ENCODE data around the gene IL1RAPL2.

The IL1RAPL2 gene

DNA sequence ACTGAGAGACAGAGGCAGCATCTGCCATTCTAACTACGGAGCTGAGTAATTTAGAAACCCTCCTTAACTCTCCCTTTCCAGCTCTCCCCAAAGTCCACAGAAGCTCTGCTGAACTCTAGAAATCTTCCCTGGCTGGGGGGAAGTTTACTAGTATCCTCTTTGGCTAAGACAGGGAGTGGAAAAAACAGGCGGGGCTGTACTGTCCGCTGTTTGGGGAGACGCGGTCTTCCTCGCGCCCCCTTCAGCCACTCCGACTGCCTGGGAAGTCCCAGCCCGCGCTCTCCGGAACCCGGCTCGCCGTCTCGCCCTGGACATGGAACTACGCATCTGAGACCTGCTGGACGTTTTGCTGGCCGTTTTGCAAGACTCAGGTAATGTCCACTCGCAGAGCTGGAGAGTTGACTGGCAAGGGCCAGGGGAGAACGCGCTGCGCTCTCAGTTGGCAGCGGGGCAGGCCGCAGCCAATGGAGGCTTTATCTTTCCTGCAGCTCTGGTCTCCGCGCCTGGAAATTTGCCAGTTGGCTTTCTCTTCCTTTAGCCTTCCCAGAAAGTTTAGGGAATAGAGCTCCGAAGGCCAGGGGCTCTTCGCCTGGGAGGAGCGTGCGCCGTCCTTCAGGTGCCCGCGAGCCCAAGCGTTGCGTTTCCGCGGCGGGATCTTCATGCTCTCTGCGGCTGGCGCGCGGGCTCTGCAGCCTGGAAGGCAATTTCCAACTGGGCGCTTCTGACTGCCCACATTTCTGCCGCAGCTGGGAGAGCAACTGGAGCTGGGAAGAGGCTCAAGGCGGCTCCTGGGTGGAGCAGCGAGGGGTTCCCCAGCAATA lies 892 bp downstream of the IL1RAPL2 start:
- Histone ChIP-seq H3K4me1 (ENCODE audit: control insufficient read depth, insufficient read depth, low read length) (no peaks in the 10 kb centered on the region), H3K36me3 (ENCODE audit: control insufficient read depth in 2 of 2, insufficient read depth in 1 of 2, low read length in 2 of 2) (no peaks in the 10 kb centered on the region), H3K9me3 (ENCODE audit: control insufficient read depth, insufficient read depth, low read depth, low read length) (no peaks in the 10 kb centered on the region; the same call in 1 of the 2 replicates), H3K4me3 (ENCODE audit: low read depth, low read length) (peak overlapping the region; percentile 36), H3K27ac (ENCODE audit: extremely low read depth, low read depth, low read length) (no peak overlapping the region)
- TF ChIP-seq ZNF701 (tag by site-specific recombination; IDR thresholded peaks at IDR 0.05) (no peak), ZNF549 (tag by site-specific recombination; IDR thresholded peaks at IDR 0.05) (no peak), WT1 (tag by site-specific recombination; IDR thresholded peaks at IDR 0.05) (no peak), ZNF585B (tag by site-specific recombination; IDR thresholded peaks at IDR 0.05) (no peak), GLIS1 (tag by site-specific recombination; IDR thresholded peaks at IDR 0.05) (no peak), FEZF1 (tag by site-specific recombination; IDR thresholded peaks at IDR 0.05) (no peak), ZXDB (tag by site-specific recombination; IDR thresholded peaks at IDR 0.05) (no peak), ZNF202 (tag by site-specific recombination; IDR thresholded peaks at IDR 0.05; ENCODE audit: borderline replicate concordance) (no peak), ZBTB20 (tag by site-specific recombination; IDR thresholded peaks at IDR 0.05) (no peak), ZNF48 (tag by site-specific recombination; IDR thresholded peaks at IDR 0.05) (no peak), ZNF423 (tag by site-specific recombination; IDR thresholded peaks at IDR 0.05) (no peak), ZNF391 (tag by site-specific recombination; IDR thresholded peaks at IDR 0.05; ENCODE audit: borderline replicate concordance, low read depth) (no peak), ZNF629 (tag by site-specific recombination; IDR thresholded peaks at IDR 0.05) (no peak), ZEB2 (tag by site-specific recombination; IDR thresholded peaks at IDR 0.05) (no peak)
- TF ChIP-seq, protein P1, sequence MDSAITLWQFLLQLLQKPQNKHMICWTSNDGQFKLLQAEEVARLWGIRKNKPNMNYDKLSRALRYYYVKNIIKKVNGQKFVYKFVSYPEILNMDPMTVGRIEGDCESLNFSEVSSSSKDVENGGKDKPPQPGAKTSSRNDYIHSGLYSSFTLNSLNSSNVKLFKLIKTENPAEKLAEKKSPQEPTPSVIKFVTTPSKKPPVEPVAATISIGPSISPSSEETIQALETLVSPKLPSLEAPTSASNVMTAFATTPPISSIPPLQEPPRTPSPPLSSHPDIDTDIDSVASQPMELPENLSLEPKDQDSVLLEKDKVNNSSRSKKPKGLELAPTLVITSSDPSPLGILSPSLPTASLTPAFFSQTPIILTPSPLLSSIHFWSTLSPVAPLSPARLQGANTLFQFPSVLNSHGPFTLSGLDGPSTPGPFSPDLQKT (IDR thresholded peaks at IDR 0.05; ENCODE audit: borderline replicate concordance, low read depth, low read length) = no peak
- ChIA-PET POLR2A (no interaction called here), CTCF (interaction anchor here (0.8 to 2.7 kb wide), 6 partner anchors 8 to 622 kb away, joined by 3 to 23 read pairs (median 4); no protein-coding TSS in a partner anchor)

DNA sequence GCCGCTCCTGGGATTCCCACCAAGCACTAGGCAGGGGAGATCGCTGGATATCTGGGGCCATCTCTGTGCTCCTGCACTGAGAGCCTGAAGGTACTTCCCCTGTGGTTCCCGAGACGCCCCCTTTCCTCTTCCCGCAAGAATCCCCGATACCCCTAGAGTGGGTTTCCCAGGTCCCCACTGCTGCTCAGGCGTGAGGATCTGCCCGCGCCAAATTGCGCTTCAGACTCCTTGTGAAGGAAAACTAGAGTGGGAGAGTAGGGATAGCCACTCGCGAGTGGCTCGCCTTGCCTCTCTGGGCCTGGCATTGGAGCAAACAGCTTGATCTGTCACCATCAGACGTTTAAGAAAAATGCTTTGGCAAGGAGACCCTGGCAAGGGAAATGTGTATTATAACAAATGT lies 1.5 kb downstream of the IL1RAPL2 start:
- CTCF ChIA-PET = interaction anchor here (0.8 to 2.7 kb wide), 2 partner anchors 8 to 621 kb away, joined by 4 to 23 read pairs; no protein-coding TSS in a partner anchor
- Histone ChIP-seq H3K36me3 (ENCODE audit: control insufficient read depth in 2 of 2, insufficient read depth in 1 of 2, low read length in 2 of 2) (no peaks in the 10 kb centered on the region), H3K4me1 (ENCODE audit: control insufficient read depth, insufficient read depth, low read length) (no peaks in the 10 kb centered on the region), H3K27ac (ENCODE audit: extremely low read depth, low read depth, low read length) (no peak overlapping the region), H3K9me3 (ENCODE audit: control insufficient read depth, insufficient read depth, low read depth, low read length) (no peaks in the 10 kb centered on the region; the same call in 1 of the 2 replicates), H3K4me3 (ENCODE audit: low read depth, low read length) (no peak overlapping the region)
- POLR2A ChIA-PET = no interaction called here
- TF ChIP-seq SETDB1 (IDR thresholded peaks at IDR 0.05; ENCODE audit: insufficient read length, low read length) (no peak), ZNF350 (tag by site-specific recombination; IDR thresholded peaks at IDR 0.05) (no peak), ZNF768 (tag by site-specific recombination; IDR thresholded peaks at IDR 0.05) (no peak), ZNF311 (tag by site-specific recombination; IDR thresholded peaks at IDR 0.05; ENCODE audit: borderline replicate concordance) (no peak), ZNF341 (tag by site-specific recombination; IDR thresholded peaks at IDR 0.05; ENCODE audit: low read depth) (no peak), ZNF837 (tag by site-specific recombination; IDR thresholded peaks at IDR 0.05) (no peak), ZFP41 (tag by site-specific recombination; IDR thresholded peaks at IDR 0.05; ENCODE audit: borderline replicate concordance) (no peak), ZNF549 (tag by site-specific recombination; IDR thresholded peaks at IDR 0.05) (no peak), ZXDB (tag by site-specific recombination; IDR thresholded peaks at IDR 0.05) (no peak), ZNF48 (tag by site-specific recombination; IDR thresholded peaks at IDR 0.05) (no peak), GFI1B (tag by site-specific recombination; IDR thresholded peaks at IDR 0.05) (no peak), ZNF664 (tag by site-specific recombination; IDR thresholded peaks at IDR 0.05) (no peak), ZNF792 (tag by site-specific recombination; IDR thresholded peaks at IDR 0.05) (no peak), ZBTB7A (tag by site-specific recombination; IDR thresholded peaks at IDR 0.05; ENCODE audit: low read depth) (no peak)
- TF ChIP-seq, protein P2, sequence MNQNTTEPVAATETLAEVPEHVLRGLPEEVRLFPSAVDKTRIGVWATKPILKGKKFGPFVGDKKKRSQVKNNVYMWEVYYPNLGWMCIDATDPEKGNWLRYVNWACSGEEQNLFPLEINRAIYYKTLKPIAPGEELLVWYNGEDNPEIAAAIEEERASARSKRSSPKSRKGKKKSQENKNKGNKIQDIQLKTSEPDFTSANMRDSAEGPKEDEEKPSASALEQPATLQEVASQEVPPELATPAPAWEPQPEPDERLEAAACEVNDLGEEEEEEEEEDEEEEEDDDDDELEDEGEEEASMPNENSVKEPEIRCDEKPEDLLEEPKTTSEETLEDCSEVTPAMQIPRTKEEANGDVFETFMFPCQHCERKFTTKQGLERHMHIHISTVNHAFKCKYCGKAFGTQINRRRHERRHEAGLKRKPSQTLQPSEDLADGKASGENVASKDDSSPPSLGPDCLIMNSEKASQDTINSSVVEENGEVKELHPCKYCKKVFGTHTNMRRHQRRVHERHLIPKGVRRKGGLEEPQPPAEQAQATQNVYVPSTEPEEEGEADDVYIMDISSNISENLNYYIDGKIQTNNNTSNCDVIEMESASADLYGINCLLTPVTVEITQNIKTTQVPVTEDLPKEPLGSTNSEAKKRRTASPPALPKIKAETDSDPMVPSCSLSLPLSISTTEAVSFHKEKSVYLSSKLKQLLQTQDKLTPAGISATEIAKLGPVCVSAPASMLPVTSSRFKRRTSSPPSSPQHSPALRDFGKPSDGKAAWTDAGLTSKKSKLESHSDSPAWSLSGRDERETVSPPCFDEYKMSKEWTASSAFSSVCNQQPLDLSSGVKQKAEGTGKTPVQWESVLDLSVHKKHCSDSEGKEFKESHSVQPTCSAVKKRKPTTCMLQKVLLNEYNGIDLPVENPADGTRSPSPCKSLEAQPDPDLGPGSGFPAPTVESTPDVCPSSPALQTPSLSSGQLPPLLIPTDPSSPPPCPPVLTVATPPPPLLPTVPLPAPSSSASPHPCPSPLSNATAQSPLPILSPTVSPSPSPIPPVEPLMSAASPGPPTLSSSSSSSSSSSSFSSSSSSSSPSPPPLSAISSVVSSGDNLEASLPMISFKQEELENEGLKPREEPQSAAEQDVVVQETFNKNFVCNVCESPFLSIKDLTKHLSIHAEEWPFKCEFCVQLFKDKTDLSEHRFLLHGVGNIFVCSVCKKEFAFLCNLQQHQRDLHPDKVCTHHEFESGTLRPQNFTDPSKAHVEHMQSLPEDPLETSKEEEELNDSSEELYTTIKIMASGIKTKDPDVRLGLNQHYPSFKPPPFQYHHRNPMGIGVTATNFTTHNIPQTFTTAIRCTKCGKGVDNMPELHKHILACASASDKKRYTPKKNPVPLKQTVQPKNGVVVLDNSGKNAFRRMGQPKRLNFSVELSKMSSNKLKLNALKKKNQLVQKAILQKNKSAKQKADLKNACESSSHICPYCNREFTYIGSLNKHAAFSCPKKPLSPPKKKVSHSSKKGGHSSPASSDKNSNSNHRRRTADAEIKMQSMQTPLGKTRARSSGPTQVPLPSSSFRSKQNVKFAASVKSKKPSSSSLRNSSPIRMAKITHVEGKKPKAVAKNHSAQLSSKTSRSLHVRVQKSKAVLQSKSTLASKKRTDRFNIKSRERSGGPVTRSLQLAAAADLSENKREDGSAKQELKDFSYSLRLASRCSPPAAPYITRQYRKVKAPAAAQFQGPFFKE (tag by site-specific recombination; IDR thresholded peaks at IDR 0.05; ENCODE audit: borderline replicate concordance) = no peak
- TF ChIP-seq, protein P3, sequence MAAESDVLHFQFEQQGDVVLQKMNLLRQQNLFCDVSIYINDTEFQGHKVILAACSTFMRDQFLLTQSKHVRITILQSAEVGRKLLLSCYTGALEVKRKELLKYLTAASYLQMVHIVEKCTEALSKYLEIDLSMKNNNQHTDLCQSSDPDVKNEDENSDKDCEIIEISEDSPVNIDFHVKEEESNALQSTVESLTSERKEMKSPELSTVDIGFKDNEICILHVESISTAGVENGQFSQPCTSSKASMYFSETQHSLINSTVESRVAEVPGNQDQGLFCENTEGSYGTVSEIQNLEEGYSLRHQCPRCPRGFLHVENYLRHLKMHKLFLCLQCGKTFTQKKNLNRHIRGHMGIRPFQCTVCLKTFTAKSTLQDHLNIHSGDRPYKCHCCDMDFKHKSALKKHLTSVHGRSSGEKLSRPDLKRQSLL (tag by site-specific recombination; IDR thresholded peaks at IDR 0.05) = no peak

Measured in HEK293 (cell line).